GM19240 (cell line): ENCODE results near the gene WTAP.
"Not testable (repeated sequence)": the region's sequence is repeated elsewhere in the genome, so short reads cannot be mapped to it uniquely, and the experiment has no call there.

ENCODE experiments used
- DNase-seq: peaks from one replicate; pipeline ENCODE4 v3.0.0; 2011; ENCODE audit warnings: low spot score; ENCODE audit not compliant: insufficient read length

WTAP gene

GRCh38 chr6:159761129-159761872 lies 34.0 kb downstream of the WTAP start:
- no peak for DNase-seq

GRCh38 chr6:159761873-159762680 lies 34.8 kb downstream of the WTAP start, which contains the start of gene ACAT2:
Gene ACAT2 (plus strand): TSS chr6:159762045. CDS start chr6:159762088, 43 bp downstream.
- peak; percentile 94 for DNase-seq

GRCh38 chr6:159762681-159763293 lies 35.5 kb downstream of the WTAP start:
- DNase-seq = no peak

GRCh38 chr6:159766906-159767305 lies 39.6 kb downstream of the WTAP start:
- no peak for DNase-seq

- no peak for DNase-seq
Measured at GRCh38 chr6:159769470-159769869, 42.2 kb downstream of the WTAP start.

- no peak for DNase-seq
Measured at GRCh38 chr6:159772196-159772595, 44.9 kb downstream of the WTAP start.

GRCh38 chr6:159777240-159777904 lies 50.1 kb downstream of the WTAP start:
- no peak for DNase-seq

GRCh38 chr6:159778131-159778530 lies 50.8 kb downstream of the WTAP start:
- no peak for DNase-seq

GRCh38 chr6:159778542-159779103 lies 51.3 kb downstream of the WTAP start:
- no peak for DNase-seq

- no peak for DNase-seq
Measured at GRCh38 chr6:159788276-159788675, 61.0 kb downstream of the WTAP start.

- no peak for DNase-seq
Measured at GRCh38 chr6:159788753-159789376, 61.6 kb downstream of the WTAP start.

GRCh38 chr6:159789377-159790148 lies 62.3 kb downstream of the WTAP start, which contains the start of gene TCP1:
Gene TCP1 (minus strand): TSS chr6:159789602. CDS start chr6:159789468, 134 bp downstream.
- DNase-seq = peak; percentile 57

GRCh38 chr6:159790149-159790955 lies 63.0 kb downstream of the WTAP start, which contains the start of gene MRPL18:
Gene MRPL18 (plus strand): TSS chr6:159790467. CDS start chr6:159790588, 121 bp downstream.
- DNase-seq = peak; percentile 67

GRCh38 chr6:159790956-159791598 lies 63.8 kb downstream of the WTAP start:
- no peak for DNase-seq

GRCh38 chr6:159794976-159795375 lies 67.7 kb downstream of the WTAP start:
- DNase-seq = not testable (repeated sequence)

- no peak for DNase-seq
Measured at GRCh38 chr6:159797554-159797953, 70.2 kb downstream of the WTAP start.

GRCh38 chr6:159800141-159800865 lies 73.0 kb downstream of the WTAP start, which contains the start of gene PNLDC1:
Gene PNLDC1 (plus strand): TSS chr6:159800276. CDS start chr6:159800308, 32 bp downstream.
- no peak for DNase-seq

GRCh38 chr6:159801935-159802334 lies 74.6 kb downstream of the WTAP start:
- no peak for DNase-seq
